HG03378 (cell line): ENCODE measurements around the gene PROM1.

Experiments used
- ATAC-seq: cut with Tn5 transposase; IDR thresholded peaks from one replicate; pipeline ENCODE4 v1.9.1; 2021; ENCODE audit warnings: mild to moderate bottlenecking, moderate library complexity; ENCODE audit not compliant: unreplicated experiment

The PROM1 gene, protein sequence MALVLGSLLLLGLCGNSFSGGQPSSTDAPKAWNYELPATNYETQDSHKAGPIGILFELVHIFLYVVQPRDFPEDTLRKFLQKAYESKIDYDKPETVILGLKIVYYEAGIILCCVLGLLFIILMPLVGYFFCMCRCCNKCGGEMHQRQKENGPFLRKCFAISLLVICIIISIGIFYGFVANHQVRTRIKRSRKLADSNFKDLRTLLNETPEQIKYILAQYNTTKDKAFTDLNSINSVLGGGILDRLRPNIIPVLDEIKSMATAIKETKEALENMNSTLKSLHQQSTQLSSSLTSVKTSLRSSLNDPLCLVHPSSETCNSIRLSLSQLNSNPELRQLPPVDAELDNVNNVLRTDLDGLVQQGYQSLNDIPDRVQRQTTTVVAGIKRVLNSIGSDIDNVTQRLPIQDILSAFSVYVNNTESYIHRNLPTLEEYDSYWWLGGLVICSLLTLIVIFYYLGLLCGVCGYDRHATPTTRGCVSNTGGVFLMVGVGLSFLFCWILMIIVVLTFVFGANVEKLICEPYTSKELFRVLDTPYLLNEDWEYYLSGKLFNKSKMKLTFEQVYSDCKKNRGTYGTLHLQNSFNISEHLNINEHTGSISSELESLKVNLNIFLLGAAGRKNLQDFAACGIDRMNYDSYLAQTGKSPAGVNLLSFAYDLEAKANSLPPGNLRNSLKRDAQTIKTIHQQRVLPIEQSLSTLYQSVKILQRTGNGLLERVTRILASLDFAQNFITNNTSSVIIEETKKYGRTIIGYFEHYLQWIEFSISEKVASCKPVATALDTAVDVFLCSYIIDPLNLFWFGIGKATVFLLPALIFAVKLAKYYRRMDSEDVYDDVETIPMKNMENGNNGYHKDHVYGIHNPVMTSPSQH

DNA sequence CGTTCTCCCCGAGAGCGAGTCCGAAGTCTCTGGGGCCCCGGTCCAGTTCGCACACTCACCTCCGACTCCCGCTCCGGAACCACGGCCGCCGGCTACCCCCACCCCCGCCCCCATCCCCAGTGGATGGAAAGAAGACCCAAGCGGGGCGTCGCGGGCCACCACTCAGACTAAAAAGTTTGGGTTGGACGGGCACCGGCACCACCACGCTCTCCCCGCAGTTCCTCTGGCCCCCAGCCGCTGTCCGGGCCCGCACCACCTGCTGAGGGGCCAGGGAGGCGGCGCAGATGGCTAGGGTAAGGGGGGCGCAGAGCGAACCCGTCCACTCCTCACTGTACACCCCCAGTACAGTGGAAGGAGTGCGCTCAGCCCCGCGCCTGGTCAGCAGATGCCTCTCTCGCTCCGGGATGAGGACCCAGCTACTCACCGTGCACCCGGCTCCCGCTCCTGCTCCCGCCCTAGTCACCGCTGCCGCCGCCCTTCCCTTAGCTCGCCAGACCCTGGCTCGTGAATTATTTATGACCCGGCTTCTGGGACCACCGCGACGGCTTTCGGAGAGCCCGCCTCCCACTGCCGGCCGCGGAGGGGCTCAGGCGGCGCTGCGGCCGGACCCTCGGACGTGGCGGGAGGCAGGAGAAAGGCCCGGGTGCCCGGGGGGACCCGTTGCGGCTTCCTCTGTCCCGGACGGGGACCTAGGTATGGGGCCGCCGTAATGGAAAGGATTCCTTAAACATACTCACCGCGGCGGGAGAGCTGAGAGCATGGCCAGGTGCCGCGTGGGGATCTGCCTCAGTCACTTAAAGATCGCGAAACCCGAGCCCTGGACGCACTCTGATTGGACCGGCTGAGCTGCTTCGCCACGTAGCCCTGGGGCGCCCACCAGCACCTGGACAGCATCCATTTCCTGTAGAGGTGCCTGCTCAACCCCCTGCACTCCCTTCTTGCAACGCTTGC is at the start of gene PROM1:
Gene PROM1 (minus strand): TSS at position 783 of the 951 bp plus-strand sequence. CDS start 8,117 bp downstream, outside the sequence.
- no peak for ATAC-seq

DNA sequence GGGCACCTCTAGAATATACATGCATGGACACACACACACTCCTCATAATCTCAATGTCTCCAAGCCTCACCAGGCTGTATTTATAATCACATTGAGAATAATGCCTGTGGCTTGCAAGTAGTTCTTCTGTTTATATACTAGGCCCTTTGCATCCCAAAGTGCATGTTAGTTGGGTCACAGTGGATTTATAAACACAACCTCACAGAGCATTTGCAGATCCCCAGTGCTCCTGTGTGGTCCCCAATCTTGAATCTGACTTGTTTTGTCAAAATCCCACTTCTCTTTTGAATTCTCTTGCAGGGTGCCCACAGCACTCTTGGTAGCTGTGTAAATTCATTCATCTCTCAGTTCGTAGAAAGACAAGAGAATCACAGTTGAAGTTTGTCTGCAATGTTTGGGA is 49.6 kb upstream of the PROM1 start:
- ATAC-seq = no peak

DNA sequence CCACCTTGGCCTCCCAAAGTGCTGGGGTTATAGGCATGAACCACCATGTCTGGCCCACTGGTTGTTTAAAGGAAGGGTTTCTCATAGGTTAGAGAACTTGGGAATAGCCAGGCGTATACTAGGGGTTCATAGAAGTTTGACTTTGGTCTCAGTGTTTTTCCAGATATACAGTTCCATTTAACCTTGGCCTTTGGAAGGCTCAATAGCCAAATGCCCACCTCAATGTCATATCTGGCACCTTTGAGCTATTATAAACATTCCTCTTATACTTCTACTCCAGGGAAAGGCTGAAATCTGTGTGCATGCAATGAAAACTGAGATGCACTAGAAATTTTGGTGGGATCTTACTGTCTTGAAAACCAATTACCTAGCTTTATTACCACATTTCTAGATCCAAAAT is 47.5 kb upstream of the PROM1 start:
- no peak for ATAC-seq

DNA sequence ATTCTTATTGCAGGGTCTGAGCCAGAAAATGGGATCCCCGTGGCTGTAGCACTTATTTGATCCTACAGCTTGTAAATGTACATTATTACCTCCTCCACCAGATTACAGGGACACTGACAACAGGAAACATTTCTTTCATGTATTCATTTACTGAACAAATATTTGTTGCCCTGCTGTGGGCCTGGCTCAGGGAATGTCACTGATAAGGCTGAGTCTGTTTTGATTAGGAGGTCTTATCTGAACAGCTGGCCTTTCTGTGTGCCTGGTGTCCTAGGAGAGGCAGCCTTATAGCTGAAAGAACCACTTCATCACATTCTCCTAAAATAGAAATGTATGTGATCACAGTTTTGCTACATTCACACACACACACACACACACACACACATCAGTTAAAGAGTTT is 45.5 kb upstream of the PROM1 start:
- ATAC-seq = no peak

DNA sequence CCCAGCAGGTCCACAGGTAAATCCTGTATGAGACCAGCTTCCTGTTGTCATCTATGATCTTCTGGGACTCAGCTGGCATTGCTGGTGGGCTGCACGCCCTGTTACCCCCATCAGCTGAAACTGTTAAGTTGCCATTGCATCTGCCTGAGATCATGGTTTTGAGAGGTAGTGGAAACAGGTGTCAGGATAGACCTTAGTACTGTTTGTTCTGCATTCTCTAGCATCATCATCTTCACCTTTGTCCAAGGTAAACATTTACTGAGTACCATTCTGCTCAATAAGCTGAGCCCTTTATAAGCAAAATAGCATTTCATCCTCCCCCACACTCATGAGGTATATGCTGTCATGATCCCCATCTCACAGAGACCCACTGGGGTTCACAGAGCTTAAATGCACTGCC is 42.9 kb upstream of the PROM1 start:
- no peak for ATAC-seq

DNA sequence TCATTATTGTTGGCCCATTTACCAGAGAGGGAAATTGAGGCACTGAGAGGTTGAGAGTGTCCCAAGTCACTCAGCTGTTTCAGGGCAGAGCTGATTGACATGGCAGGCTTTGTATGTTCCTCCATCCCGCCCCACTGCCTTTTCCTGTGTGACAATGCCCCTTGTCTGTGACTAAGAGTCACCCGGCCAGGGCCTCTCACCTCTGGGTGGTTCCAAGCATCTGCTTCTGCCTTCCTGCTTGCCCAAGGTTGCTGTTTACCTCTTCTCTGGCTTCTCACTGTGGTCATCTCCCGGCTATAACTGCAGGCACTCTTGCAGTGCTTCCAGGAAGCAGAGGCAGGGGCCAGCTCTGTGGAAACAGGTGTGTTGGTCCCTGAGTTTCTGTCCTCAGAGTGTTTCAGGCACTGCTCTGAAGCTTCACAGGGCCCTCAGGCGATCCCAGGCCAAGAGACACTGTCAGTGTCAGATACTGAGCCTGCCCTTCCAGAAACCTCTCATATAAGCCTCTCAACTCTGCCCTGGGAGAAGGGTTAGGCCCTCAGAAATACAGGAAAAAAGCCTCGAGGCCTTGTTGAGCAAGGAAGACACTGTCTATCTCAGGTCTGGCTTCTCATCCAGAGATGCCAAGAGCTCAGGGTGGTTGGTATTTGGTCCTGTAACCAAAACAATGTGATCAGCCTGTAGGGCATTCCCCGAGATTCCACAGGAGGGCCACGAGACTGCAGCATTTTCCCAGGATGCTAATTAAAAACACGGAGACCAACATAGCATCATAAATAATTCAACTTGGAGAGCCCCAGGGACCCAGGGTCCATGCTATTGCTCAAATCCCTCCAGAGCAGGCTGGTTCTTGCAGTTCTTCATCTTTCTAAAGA is 42.0 kb upstream of the PROM1 start:
- ATAC-seq = no peak

DNA sequence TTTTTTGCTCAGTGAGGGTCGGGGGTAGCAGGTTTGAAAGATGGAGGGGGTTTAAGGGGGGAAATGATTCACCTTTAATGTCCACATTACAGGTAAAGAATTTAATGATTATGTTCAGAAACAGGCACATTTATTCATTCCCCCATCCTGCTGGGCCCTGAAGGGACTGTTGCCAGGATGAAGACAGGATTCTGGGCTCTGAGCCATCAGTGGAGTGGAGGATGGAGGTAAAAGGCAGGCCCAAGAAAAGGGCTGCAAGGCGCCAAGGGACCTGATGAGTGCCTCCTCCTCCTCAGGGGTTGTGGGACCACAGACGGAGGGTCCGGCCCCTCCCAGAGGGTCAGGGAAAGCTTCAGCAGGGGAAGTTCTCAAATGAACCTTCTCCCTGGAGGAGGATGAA is 40.4 kb upstream of the PROM1 start:
- ATAC-seq = no peak

DNA sequence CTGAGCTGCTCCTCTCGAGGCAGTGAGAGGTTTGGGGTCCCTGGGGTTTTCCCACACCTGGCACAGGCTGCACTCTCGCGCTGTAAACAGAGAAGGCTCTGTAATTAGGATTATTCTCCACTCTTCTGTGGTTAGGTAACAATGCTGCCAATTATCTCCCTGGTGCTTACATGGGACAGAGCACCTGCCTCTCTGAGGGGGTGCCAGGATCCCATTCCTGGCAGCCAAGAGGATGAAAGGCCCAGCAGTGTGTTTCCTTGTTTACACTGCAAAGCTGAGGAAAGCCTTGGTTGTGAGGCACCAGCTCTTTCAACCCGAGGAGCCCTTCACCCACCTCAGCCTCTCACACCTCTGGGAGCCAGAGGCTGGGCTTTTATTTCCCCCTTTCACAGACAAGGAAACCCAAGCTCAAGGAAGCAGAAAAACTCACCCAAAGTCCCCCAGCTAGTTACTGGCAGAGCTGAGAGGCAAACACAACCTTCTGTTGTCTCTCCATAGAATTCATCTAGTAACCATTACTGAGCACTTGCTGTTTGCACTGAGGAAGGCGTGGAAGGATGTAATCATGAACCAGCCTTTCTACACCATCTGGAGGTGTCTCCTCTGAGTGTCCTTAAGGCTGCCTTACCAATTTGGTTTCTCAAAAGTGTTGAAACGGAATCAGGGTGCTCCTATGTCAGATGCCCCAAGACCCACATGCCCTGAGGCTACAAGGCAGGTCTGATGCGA is 39.7 kb upstream of the PROM1 start:
- no peak for ATAC-seq

DNA sequence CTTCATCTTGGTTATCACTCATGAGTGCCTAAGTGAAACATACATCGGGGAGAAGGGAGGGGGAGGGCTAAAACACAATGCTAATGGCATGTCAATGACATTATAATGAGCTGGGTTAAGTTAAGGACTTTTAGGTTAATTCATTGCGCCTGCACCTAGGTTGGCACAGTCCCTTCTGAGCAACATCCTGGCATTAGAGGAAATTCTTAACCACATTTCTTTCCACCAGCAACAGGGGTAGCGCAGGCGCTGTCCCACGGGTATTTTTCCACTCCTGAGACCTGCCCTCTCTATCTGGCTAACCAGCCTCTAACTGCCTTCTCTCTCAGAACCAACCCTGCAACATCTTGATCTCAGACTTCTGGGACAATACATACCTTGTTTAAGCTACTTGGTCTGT is 39.0 kb upstream of the PROM1 start:
- ATAC-seq = peak; percentile 66

DNA sequence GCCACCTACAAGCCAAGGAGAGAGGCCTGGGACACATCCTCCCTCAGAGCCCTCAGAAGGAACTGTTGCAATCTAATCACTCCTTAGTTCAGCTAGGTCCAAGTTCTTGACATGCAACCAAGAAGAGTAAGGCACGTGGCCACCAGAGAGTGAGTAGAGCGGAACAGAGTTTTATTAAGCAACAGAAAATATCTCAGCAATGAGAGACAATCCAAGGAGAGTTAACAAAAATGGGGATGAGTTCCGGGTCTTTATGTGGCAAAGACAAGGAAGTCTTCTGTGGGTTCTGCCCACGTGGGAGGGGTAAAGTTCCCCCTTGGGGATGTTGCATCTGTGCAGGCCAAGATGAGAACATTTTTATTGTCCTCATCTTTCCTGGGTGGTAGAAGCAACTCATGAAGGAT is 38.5 kb upstream of the PROM1 start:
- no peak for ATAC-seq

DNA sequence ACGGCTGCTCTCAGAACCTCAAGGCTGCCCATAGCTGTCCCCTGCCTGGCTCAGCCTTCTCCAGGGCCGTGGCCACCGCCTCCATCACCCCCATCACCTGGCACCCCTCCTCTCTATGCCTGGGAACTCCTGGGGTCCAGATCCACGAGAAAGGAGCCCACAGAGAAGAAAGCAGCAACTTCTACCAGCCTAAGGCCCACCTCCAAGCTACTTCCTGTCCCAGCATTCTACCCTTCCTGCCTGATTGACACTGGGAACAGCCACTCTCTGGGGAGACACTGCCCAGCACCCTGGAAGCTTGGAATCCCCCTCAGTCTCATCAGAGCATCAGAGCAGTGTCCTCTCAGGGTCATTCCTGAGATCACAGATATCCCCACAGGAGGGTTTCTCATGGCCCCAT is 36.9 kb upstream of the PROM1 start:
- ATAC-seq = no peak

DNA sequence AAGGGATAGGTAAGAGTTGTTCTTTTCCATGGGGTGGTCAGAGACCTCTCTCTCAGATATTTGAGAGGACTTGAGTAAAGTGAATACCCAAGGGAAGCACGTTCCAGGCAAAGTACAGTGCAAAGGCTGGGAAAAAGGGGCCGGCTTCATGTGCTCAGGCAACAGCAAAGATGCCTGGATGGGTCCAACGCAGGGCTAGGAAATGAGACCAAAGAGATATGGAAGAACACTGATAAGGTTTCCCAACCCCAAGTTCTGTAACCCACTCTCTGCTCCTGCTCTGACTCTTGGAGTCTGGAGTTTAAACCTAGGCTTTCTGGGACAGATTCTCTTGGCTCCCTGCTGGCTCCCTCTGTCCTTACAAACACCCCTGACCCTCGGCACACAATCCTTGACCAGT is 36.2 kb upstream of the PROM1 start:
- no peak for ATAC-seq

DNA sequence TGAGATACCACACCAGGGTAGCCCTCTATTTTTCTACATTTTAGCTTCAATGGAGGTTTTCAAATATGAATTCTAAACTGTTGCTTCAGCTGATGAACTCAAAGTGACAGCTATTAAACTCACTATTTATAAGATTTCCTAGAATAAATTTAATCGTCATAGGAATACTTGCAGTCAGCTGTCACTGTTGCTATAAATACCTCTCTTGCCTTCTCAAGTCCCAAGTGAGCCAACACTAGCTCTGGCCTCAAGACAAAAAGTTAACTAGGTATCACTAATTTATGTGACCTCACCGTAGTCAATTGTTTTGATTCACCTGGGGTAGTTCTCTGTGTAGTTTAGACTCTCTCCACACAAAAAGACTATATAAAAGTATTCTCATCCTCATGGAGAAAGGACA is 34.3 kb upstream of the PROM1 start:
- ATAC-seq = no peak

DNA sequence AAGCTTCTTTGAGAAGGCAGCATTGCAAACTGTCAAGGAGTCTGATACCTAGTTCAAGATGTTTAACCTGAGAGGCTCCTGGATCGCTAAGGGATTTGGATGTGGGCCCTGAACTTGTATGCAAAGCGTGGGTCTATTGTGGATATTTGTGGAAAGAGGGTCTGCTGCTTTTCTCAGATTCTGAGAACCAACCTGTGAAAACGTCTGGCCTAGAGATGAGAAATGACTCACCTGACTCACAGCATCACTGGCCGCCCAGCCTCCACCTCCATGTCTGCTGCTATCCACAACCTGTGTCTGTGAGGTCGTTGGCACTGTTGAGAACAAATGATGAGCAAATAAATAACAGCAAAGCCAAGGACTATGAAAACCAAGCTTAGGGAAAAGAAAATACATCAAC is 33.3 kb upstream of the PROM1 start:
- no peak for ATAC-seq

DNA sequence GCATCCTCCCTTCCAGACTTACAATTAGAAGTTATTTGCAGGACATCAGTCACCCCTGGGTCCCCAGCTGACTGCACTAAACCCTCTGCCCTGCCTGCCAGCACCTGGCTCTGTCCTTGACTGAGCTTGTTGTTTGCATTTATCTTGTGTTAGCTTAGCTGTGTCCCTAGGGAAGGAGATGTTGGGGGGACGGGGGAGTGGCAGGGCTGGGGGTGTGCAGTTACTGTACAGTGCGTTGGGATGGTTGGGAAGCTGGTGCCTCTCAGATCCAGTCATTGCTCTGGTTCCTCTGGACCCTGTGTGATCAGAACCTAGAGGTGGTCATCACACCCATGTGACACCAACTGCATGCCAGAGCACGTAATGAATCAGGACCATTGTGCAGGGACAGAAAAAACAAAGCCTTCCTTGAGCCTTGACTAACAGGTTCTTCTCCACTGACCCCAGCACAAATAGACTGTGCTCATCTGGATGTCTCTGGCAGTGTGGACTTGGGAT is 32.7 kb upstream of the PROM1 start:
- no peak for ATAC-seq

DNA sequence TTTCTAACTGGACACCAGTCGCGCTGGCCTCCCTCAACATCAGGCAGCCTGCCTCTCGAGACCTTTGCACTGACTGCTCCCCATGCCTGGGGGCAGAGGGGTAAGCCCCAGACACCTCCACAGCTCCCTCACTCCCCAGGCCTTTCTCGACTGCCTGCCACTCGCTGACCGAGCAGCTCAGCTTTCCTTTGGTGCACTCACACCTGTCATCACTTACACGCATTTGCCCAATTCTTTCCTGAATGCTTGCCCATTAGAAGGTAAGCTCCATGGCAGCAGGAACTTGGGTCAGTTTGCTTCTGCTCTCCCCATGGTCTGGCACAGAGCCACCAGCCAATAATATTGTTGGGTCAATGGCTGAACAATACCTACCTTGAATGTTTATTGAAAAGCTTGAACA is 32.2 kb upstream of the PROM1 start:
- ATAC-seq = no peak

DNA sequence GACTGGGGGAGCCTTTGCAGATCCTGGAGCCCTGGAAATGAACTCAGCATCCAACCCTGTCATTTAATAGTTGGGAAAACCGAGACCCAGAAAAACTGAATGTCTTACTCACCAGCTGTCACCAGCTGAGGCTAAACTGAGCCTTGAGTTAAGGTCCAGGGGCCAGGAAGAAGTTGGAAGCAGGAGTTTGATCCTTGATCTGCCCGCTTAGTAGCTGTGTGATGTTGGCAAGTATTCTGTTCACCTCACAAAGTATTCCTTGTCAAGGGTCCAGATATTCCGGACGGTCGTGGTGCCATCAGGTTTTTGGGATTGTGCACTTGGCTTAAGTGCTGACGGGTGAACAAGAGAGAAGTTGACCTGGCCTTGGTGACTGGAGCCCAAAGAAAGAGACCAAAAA is 30.7 kb upstream of the PROM1 start:
- ATAC-seq = no peak

DNA sequence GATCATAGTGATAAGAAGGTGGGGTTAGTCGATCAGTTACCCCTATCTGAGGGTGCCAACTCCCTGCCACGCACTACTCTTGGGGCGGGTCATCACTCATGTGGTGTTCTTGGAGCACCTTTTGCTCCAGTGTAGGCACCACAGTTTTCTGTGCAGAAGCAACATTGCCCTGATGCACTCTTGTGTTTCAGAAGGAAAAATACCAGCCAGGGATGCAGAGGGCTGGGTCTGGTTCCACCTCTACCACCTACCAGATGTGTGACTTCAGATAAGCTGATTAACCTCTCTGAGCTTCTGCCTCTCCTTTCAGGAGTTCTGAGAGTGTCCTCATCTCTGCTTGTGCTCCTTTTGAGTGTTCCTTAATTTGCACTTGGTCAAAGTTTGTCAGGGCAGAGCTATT is 29.9 kb upstream of the PROM1 start:
- ATAC-seq = no peak

DNA sequence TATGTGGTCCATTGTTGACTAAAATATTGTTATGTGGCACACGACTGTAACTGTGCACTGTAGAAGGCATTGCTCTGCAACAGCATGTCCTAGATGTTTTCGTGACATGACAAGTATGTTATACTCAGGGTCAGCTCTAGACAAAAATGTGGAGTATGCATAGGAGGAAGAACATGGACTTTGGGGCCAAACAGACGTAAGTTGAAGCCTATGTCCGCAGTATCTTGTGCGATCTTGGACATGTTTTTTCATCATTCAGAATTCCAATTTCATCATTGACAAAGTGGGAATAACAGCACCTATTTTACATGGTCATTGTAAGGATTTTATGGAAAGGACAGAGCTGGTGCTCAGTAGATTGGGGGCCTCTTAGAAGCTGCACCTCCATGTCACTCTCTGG is 27.7 kb upstream of the PROM1 start:
- ATAC-seq = no peak
